ENCODE results near the gene ARHGEF10L. TPM values are rescaled to one million over a fixed set of nuclear protein-coding genes. Genes with fewer than 3 reads are reported as not detected.

ARHGEF10L gene
- total RNA-seq, 1 donor = 39.1 TPM

- no peak overlapping the region for H2AFZ ChIP-seq (ENCODE audit: low read length)
- H3K79me2 ChIP-seq (ENCODE audit: insufficient read depth, low read length) = no peaks in the 10 kb centered on the region
- H3K27ac ChIP-seq (ENCODE audit: low read depth, low read length) = no peak overlapping the region
- no peaks in the 10 kb centered on the region for H3K9me3 ChIP-seq (ENCODE audit: low read depth, low read length)
- H3K36me3 ChIP-seq (ENCODE audit: insufficient read depth, low read length) = no peaks in the 10 kb centered on the region
- H3K4me1 ChIP-seq (ENCODE audit: insufficient read depth, low read length) = no peaks in the 10 kb centered on the region
- peaks cover 49% of the 10 kb centered on the region for H4K20me1 ChIP-seq (ENCODE audit: insufficient read depth, low read length)
- no peaks in the 10 kb centered on the region for H3K27me3 ChIP-seq (ENCODE audit: insufficient read depth, low read length)
- no peak overlapping the region for H3K4me3 ChIP-seq (ENCODE audit: insufficient read depth, low read length)
- DNase-seq (ENCODE audit: insufficient read length, low spot score, missing footprints) = peak; percentile 86
- TF ChIP-seq CTCF (IDR thresholded peaks at IDR 0.05; ENCODE audit: extremely low read depth, low read depth, low read length) = no peak
- H3K4me2 ChIP-seq (ENCODE audit: insufficient read depth, low read length) = no peak overlapping the region
These were observed 134.0 kb downstream of the ARHGEF10L start for GRCh38 chr1:17673329-17674072.

GRCh38 chr1:17674726-17675500 lies 135.4 kb downstream of the ARHGEF10L start:
- DNase-seq (ENCODE audit: insufficient read length, low spot score, missing footprints) = peak; percentile 91
- Histone ChIP-seq H2AFZ (ENCODE audit: low read length) (no peak overlapping the region), H3K4me2 (ENCODE audit: insufficient read depth, low read length) (no peak overlapping the region), H3K27ac (ENCODE audit: low read depth, low read length) (no peak overlapping the region), H3K36me3 (ENCODE audit: insufficient read depth, low read length) (no peaks in the 10 kb centered on the region), H3K9me3 (ENCODE audit: low read depth, low read length) (no peaks in the 10 kb centered on the region), H4K20me1 (ENCODE audit: insufficient read depth, low read length) (peaks cover 55% of the 10 kb centered on the region), H3K79me2 (ENCODE audit: insufficient read depth, low read length) (no peaks in the 10 kb centered on the region), H3K27me3 (ENCODE audit: insufficient read depth, low read length) (no peaks in the 10 kb centered on the region), H3K4me1 (ENCODE audit: insufficient read depth, low read length) (no peaks in the 10 kb centered on the region), H3K4me3 (ENCODE audit: insufficient read depth, low read length) (no peak overlapping the region)
- no peak for TF ChIP-seq CTCF (IDR thresholded peaks at IDR 0.05; ENCODE audit: extremely low read depth, low read depth, low read length)

GRCh38 chr1:17675744-17676143 lies 136.2 kb downstream of the ARHGEF10L start:
- no peaks in the 10 kb centered on the region for H3K4me1 ChIP-seq (ENCODE audit: insufficient read depth, low read length)
- H3K9me3 ChIP-seq (ENCODE audit: low read depth, low read length) = no peaks in the 10 kb centered on the region
- H3K27me3 ChIP-seq (ENCODE audit: insufficient read depth, low read length) = no peaks in the 10 kb centered on the region
- no peak overlapping the region for H3K4me2 ChIP-seq (ENCODE audit: insufficient read depth, low read length)
- no peaks in the 10 kb centered on the region for H3K36me3 ChIP-seq (ENCODE audit: insufficient read depth, low read length)
- H3K79me2 ChIP-seq (ENCODE audit: insufficient read depth, low read length) = no peaks in the 10 kb centered on the region
- no peak for DNase-seq (ENCODE audit: insufficient read length, low spot score, missing footprints)
- TF ChIP-seq CTCF (IDR thresholded peaks at IDR 0.05; ENCODE audit: extremely low read depth, low read depth, low read length) = no peak
- H3K27ac ChIP-seq (ENCODE audit: low read depth, low read length) = no peak overlapping the region
- peaks cover 51% of the 10 kb centered on the region for H4K20me1 ChIP-seq (ENCODE audit: insufficient read depth, low read length)
- no peak overlapping the region for H3K4me3 ChIP-seq (ENCODE audit: insufficient read depth, low read length)
- no peak overlapping the region for H2AFZ ChIP-seq (ENCODE audit: low read length)
